Activated CD4-positive, alpha-beta T cell treated with anti-CD3 and anti-CD28 coated beads, Interleukin-2, amount 50 U/mL, for 16 hours (primary cell): ENCODE results near the gene PEPD.

Experiments
- DNase-seq: peaks from one replicate; pipeline ENCODE4 v3.0.0-alpha.2; 2020

The PEPD gene

DNA sequence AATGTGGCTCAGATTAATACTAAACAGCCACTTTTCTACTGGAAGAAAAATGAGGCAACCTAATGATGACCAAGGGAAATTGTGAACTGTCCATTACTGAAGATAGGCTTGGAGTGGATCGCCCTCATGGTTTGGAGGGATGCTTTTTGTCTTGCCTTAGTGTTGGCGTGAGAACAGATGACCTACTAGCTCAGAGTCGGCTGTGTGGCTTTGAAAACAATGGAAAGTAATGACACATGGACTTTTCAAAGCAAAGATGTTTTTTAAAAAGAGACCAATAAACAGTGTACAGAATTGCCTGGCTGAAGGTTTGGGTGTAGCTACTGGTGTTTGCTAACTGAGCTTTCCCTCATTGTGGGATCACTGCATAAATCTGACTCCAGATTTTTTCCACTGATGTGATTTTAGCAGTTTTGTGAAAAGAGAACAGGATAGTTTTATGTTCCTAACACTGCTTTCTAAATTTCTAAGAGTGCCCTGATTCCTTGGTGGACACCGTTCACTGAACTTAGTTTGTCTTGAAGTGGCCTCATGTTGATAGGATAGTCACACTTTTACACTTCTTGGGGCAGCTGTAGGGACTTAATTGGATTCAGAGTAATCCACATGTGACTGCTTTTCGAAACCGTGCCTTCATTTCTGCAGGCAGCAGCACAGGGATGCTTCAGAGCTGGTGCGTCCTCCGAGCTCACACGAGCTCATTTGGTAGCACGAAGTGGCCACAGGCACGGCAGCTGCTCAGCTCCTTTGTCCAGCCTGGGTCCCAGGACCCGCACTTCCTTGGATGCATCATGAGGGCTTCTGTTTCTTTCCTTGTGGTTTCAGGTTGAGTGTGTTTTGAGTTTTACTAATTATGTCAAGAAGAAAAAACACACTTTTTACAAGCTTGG lies 143.8 kb downstream of the PEPD start:
- no peak for DNase-seq

GRCh38 chr19:33376941-33377557 lies 144.5 kb downstream of the PEPD start:
- no peak for DNase-seq

- DNase-seq = no peak
Observed at GRCh38 chr19:33376423-33376822, 145.2 kb downstream of the PEPD start.

GRCh38 chr19:33375837-33376159 lies 145.8 kb downstream of the PEPD start:
- DNase-seq = no peak

- DNase-seq = no peak
Observed at GRCh38 chr19:33375156-33375836, 146.3 kb downstream of the PEPD start.

DNA sequence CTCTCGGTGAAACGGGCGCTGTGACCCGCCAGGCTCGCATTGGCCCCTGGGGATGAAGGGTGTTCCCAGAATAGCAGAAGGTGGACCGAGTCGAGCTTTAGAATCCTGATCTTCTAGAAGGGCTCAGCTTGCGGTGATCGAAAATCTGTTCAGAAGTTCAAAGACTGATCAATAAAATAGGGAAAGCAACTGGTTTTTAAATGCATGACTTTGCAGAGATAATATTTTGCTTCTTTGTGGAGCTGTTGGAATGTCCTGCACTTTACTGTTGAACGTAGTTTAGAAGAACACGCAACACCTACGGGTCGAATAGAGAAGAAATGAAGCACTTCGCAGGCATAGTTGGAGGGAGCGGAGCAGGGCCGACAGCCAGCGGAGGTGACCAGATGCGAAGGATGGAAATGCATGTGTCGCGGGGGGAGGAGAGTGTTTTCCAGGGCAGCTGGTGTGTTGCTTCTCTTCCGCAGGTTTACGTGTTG lies 147.3 kb downstream of the PEPD start:
- DNase-seq = peak; percentile 44

- peak; percentile 94 for DNase-seq
Observed at GRCh38 chr19:33373453-33374235, 147.9 kb downstream of the PEPD start, which contains the start of gene CEBPG. Gene CEBPG, plus strand, starts transcription at chr19:33373709. Its CDS starts 5,531 bp downstream, at chr19:33379240.

DNA sequence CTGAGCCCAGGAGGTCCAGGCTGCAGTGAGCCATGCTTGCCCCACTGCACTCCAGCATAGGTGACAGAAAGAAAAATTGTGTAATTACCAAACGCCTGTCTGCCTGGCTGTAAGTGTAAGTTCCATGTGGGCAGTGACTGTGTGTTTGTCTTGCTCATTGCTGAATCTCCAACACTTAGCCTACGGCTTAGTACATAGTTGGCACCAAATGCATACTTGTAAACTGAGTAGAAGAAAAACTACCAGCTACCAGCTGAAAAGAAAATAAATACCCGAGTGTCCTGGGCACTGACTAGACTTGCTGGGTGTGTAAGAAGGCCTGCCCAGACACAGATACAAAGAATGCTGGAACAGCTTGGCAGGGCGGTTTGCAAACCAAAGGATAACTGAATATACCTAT lies 150.8 kb downstream of the PEPD start:
- no peak for DNase-seq

GRCh38 chr19:33368074-33368864 lies 153.3 kb downstream of the PEPD start:
- no peak for DNase-seq

GRCh38 chr19:33366897-33367296 lies 154.7 kb downstream of the PEPD start:
- no peak for DNase-seq

GRCh38 chr19:33366127-33366526 lies 155.5 kb downstream of the PEPD start:
- DNase-seq = no peak

DNA sequence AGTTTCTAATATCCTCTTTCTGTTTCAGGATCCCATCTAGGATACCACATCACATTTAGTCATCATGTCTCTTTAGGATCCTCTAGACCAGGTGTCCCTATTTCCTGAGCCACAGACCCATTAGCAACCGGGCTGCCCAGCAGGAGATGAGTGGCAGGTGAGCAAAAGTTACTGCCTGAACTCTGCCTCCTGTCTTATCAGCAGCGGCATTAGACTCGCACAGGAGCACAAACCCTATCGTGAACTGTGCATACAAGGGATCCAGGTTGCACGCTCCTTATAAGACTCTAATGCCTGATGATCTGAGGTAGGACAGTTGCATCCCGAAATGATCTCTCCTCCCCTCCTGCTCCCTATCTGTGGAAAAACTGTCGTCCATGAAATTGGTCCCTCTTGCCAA lies 155.9 kb downstream of the PEPD start:
- no peak for DNase-seq

GRCh38 chr19:33363476-33363875 lies 158.1 kb downstream of the PEPD start:
- DNase-seq = no peak

GRCh38 chr19:33362508-33363228 lies 158.9 kb downstream of the PEPD start:
- no peak for DNase-seq

- no peak for DNase-seq
Observed at GRCh38 chr19:33359581-33359980, 162.0 kb downstream of the PEPD start.

- DNase-seq = no peak
Observed at GRCh38 chr19:33358408-33358807, 163.2 kb downstream of the PEPD start.

DNA sequence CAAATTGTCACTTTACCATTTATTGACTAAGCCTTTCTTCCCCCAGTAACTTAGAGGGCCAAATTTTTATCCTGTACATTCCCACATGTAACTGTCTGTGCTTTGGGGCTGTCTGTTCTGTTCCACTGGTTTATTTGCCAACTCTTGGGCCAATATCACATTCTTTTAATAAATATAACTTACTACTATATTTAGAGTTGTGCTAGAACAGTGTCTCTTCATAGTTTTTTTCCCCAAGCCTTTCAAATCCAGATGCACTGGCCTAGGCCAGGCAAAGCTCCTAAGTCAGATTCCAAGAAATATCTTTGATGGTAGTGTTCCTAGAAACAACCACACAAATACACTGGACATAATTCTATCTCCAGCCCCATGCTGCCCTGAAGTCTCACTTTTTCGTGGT lies 164.0 kb downstream of the PEPD start:
- DNase-seq = no peak

DNA sequence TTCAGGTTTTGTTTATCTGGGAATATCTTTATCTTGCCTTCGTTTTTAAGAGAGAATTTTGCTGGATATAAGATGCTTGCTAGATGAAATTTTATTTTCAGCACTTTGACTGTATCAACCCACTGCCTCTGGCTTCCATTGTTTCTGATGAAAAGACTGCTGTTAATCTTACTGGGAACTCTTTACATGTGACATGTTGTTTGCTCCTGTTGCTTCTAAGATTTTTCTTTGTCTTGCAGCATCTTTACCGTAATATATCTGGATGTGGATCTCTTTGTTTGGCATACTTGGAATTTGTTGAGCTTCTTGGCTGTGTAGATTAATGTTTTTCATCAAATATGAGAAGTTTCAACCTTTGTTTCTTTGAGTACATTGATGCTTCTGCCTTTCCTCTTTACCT lies 166.1 kb downstream of the PEPD start:
- DNase-seq = no peak

DNA sequence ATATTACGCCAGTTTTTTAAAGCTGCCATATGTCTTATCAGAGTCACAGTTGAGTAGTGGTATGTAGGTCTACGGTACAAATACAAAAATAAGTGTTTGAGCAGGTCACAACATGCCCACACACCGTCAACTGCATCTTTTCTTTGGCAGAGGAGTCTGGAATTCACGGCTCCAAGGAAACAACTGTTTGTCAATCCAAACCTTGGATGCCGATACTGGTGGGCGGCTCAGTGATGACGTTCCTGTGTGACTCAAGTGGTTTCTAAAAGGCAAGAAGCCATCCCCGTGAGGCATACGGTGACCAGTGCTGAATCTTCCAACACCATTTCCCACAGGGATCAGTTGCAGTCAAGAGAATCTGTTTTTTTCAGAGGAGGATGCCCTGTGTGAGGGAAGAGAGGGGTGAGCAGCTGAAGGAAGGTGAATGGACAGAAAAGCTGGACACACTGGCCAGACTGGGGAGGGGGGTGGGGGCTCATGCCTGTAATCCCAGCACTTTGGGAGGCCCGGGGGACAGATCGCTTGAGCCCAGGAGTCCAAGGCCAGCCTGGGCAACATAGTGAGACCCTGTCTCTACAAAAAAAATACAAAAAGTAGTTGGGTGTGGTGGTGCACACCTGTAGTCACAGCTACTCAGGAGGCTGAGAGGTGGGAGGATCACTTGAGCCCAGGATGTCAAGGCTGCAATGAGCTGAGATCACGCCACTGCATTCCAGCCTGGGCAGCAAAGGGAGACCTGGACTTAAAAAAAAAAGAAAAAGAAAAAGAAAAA lies 170.9 kb downstream of the PEPD start:
- DNase-seq = no peak
